Stimulated activated CD4-positive, alpha-beta T cell treated with anti-CD3 and anti-CD28 coated beads, Interleukin-4, amount 100 ng/mL, for 24 hours (primary cell): Measurements from ENCODE around the gene TIPARP.

Source experiments
- DNase-seq: peaks from one replicate; pipeline ENCODE4 v3.0.0-alpha.2; 2020

Gene TIPARP

GRCh38 chr3:156674046-156674910, at the start of gene TIPARP:
TIPARP (plus strand) TSS chr3:156674590; CDS start chr3:156677698, 3,108 bp downstream.
- DNase-seq = peak; percentile 98

GRCh38 chr3:156626104-156626503, 48.3 kb upstream of the TIPARP start:
- no peak for DNase-seq

GRCh38 chr3:156627946-156628569, 46.3 kb upstream of the TIPARP start:
- DNase-seq = no peak

- no peak for DNase-seq
Measured at GRCh38 chr3:156628836-156629618, 45.4 kb upstream of the TIPARP start.

GRCh38 chr3:156630081-156630772, 44.2 kb upstream of the TIPARP start:
- no peak for DNase-seq

GRCh38 chr3:156630773-156631093, 43.7 kb upstream of the TIPARP start:
- no peak for DNase-seq

- no peak for DNase-seq
Measured at GRCh38 chr3:156631323-156631722, 43.1 kb upstream of the TIPARP start.

GRCh38 chr3:156632601-156633000, 41.8 kb upstream of the TIPARP start:
- DNase-seq = no peak

GRCh38 chr3:156633335-156633734, 41.1 kb upstream of the TIPARP start:
- no peak for DNase-seq

GRCh38 chr3:156635034-156635433, 39.4 kb upstream of the TIPARP start:
- DNase-seq = no peak

GRCh38 chr3:156635973-156636372, 38.4 kb upstream of the TIPARP start:
- no peak for DNase-seq

- no peak for DNase-seq
Measured at GRCh38 chr3:156637480-156638022, 36.8 kb upstream of the TIPARP start.

- DNase-seq = no peak
Measured at GRCh38 chr3:156638271-156638670, 36.1 kb upstream of the TIPARP start.

- no peak for DNase-seq
Measured at GRCh38 chr3:156639414-156640023, 34.9 kb upstream of the TIPARP start.

- DNase-seq = no peak
Measured at GRCh38 chr3:156641618-156641975, 32.8 kb upstream of the TIPARP start.

GRCh38 chr3:156642750-156643728, 31.4 kb upstream of the TIPARP start:
- no peak for DNase-seq

GRCh38 chr3:156643729-156644389, 30.5 kb upstream of the TIPARP start:
- DNase-seq = peak; percentile 33

GRCh38 chr3:156644958-156645357, 29.4 kb upstream of the TIPARP start:
- no peak for DNase-seq

GRCh38 chr3:156646958-156647357, 27.4 kb upstream of the TIPARP start:
- DNase-seq = no peak

- DNase-seq = no peak
Measured at GRCh38 chr3:156648086-156648485, 26.3 kb upstream of the TIPARP start.

- DNase-seq = no peak
Measured at GRCh38 chr3:156649681-156650080, 24.7 kb upstream of the TIPARP start.
